ENCODE measurements around the gene C2orf81. TPM values are rescaled to one million over a fixed set of nuclear protein-coding genes. Genes with fewer than 3 reads are reported as not detected.

C2orf81 gene
- total RNA-seq = 1.5 and 2.0 TPM in 2 replicates

DNA sequence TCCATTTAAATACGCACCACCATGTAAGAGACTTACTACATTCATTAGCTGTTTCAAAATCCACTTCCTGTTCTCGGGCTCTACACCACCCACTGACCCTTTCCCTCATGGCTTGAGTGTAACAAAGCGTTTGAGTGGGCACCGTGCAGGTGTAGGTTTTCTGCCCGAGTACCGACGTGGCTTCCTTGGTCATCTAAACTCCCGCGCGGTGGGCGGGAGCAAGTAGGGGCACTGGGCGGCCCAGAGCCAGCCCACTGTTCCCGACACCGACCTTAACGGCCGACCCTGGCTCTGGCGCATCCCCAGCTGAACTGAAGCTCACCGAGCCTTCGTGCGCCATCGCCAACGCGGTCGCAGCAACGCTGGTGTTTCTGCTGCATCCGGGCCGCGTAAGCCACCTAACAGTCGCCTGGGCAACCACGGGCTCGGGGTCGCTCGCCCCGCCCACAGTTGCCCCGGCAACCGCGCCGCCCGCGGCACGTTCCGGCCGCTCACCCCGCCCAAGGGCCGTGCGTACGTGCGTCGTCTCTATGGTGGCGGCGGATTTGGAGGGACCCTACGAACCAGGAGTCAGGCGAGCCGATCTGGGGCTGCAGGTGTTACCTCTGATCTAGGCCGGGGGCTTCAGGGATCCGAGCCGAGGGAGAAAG is at the start of gene C2orf81, which contains the start of gene WDR54:
Gene C2orf81 (minus strand): TSS at position 399 of the 650 bp plus-strand sequence. CDS start 59 bp downstream, at position 340.
Gene WDR54 (plus strand): TSS at position 510 of the 650 bp plus-strand sequence. CDS start 424 bp downstream, outside the sequence.

DNA sequence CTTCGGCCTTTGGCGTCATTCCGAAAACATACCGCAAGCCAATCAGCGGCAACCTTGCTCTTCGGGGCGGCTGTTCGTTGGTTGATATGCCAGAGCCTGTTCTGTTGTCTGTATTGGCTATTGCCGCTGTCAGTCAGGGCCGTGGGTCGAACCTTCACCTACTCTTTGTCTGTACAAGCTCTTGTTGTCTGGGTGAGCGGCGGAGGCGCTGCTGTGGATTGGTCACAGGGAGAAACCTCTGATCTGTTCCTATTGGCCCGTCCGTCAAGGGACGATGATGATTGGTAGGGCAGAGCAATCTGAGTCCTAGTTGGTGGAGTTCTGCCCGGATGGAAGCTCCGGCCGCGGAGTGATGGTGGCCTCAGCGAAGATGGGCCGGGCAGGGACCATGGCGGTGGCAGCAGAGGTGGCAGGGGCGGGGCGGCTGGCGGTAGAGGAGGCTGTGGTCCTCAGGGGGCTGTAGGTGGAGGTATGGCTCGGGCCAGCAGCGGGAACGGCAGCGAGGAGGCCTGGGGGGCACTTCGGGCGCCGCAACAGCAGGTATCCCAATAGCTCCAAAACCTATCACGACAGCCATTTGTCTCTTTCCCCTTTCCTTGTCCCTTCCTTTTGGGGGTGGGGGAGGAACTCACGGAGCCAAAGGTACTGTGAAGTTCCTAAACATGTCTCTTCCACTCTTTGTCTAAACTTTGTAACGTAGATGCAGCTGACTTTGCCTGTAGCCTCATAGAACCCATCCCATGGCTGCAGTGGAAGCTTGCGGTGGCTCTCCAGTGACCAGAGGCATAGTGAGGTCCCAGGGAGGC is 36.9 kb upstream of the C2orf81 start, which contains the start of gene WBP1:
Gene WBP1 (plus strand): TSS at position 307 of the 806 bp plus-strand sequence. CDS start 165 bp downstream, at position 472.

DNA sequence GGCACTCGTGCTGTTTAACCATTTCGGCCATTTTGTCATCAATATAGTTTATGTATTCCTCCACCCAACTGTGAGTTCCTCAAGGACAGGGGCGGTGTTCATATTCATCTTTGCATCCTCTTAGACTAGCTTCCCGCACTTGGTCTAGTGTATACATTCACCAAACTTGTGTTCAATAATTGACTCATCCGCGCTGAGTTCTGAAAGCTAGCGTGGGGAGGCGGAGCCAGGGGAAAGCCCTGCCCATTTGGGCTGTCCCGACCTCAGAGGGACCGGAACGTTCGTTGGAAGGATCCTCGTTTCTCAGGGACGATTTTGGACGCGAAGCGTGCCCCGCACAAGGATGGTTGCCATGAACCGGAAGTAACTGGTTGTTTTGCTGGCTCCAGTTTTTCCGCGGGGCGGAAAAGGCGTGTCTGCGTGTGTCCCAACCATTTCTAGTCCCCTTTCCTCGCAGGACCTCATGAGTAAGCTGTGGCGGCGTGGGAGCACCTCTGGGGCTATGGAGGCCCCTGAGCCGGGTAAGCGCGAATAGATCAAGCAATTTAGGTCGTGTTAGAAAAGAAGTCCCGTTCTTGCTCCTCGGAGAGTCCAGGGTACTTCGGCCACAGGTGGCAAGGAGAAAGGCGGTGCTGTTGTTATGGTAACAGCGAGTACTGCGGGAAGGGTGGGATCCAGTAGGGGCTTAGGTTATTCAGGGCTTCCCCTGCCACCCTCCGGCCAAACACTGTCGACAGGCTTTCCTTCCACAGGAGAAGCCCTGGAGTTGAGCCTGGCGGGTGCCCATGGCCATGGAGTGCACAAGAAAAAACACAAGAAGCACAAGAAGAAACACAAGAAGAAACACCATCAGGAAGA is 33.5 kb upstream of the C2orf81 start, which contains the start of gene INO80B:
Gene INO80B (plus strand): TSS at position 434 of the 858 bp plus-strand sequence. CDS start 30 bp downstream, at position 464.

DNA sequence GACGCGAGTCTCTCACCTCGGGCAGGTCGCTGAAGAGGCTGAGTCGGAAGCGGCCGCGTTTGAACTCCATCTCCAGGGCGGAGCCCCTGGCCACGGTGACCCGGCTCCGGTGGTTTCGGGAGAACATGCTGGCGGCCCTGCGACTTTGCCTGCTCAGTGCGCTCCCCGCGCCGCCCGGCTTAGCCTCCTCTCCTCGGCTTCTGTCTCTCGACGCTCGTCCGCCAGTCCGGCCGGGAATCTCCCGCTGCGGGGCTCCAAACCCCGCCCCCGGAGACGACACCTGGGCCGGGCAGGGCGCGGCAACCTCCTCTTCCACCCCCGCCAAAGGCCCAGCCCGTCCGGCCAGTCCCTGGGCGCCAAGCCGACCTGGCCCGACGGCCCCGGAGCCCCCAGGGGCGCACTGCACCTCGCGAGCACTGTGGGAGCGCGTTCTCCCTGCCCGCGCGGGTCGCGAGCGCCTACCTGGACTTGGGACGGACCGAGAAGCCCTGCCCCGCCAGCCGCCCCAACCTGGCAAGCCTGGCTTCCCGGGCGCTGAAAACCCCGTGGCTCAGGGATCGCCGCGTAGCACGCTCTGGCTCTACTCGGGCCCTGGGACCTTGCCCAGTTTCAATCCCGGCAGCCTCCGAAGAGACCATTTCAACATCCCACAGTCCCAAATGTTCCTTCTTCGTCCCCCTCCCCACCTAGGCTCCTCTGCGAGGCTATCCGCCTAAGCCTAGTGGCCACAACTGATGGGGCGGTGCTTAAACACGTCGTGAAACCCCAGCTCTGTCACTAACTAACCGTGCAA is 20.5 kb upstream of the C2orf81 start, which contains the start of gene RTKN:
Gene RTKN (minus strand): TSS at position 248 of the 793 bp plus-strand sequence. CDS start 121 bp downstream, at position 127.

DNA sequence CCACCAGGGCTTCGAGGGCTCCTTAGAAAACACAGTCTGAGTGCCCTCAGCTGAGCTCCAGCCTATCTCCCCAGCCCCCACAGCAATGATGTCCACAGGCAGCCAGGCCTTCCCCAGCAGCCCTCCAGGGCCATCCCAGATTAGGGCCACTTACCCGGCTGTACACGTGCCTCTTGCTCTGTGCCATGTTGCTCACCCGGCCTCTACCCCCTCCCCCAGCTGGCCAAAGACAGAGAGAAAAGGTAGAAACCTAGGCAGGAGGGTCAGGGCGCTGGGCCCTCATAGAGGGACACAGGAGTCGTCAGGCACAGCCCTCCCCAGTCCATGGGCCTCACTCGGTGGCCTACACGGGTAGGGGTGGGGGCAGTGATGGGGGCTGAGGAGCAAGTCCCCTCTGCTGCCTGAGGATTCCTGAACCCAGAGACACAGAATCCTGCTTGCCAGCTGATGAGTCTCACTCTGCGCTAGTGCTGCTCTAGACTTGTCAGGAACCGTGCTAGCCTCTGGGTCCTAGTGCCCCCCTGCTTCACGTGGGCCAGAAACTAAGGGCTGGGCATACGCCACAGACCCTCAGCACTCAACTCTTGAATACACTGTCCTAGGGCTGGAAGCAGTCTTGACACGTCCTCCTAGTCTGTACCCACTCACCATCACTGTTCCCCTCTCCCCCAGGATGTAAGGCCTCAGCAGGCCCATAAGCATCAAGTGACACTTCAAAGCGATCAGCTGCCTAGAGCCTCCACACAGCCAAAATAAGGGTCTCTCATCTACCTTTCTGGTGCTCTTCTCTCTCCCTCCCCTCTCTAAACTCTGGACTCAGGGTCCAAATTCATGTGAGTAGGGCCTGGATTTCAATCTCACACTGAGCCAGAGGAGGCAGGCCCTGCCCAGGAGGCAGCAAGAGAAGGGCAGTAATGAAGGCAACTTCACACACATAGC is 41.3 kb downstream of the C2orf81 start, which contains the start of gene DCTN1:
Gene DCTN1 (minus strand): TSS at position 461 of the 939 bp plus-strand sequence. CDS start 274 bp downstream, at position 187.

Other genes with a start within 250 kb of the C2orf81 start
- 92.5 and 104 TPM in 2 replicates for gene MOB1A, start 242.7 kb downstream of the C2orf81 start, total RNA-seq
- gene MTHFD2, start 223.0 kb downstream of the C2orf81 start, total RNA-seq = 65.9 and 155 TPM in 2 replicates
- gene SLC4A5, start 78.2 kb downstream of the C2orf81 start, total RNA-seq = under 0.01 and 0.44 TPM in 2 replicates
- gene DCTN1, start 41.3 kb downstream of the C2orf81 start, total RNA-seq = 200 and 311 TPM in 2 replicates
- gene WDR54, start 111 bp upstream of the C2orf81 start, total RNA-seq = 36.4 and 95.7 TPM in 2 replicates
- gene RTKN, start 20.3 kb upstream of the C2orf81 start, total RNA-seq = 22.3 and 24.0 TPM in 2 replicates
- gene INO80B, start 33.5 kb upstream of the C2orf81 start, total RNA-seq = 14.1 and 16.0 TPM in 2 replicates
- gene WBP1, start 36.8 kb upstream of the C2orf81 start, total RNA-seq = 36.4 and 87.2 TPM in 2 replicates
- gene MOGS, start 43.8 kb upstream of the C2orf81 start, total RNA-seq = 62.1 and 68.0 TPM in 2 replicates
- gene MRPL53, start 51.1 kb upstream of the C2orf81 start, total RNA-seq = 47.3 and 48.0 TPM in 2 replicates
- gene CCDC142, start 61.4 kb upstream of the C2orf81 start, total RNA-seq = 25.9 and 27.6 TPM in 2 replicates
- gene TTC31, start 61.5 kb upstream of the C2orf81 start, total RNA-seq = 11.6 and 19.6 TPM in 2 replicates
- 3.1 and 6.3 TPM in 2 replicates for gene LBX2, start 78.0 kb upstream of the C2orf81 start, total RNA-seq
- gene PCGF1, start 86.1 kb upstream of the C2orf81 start, total RNA-seq = 21.2 and 25.5 TPM in 2 replicates
- gene TLX2, start 92.8 kb upstream of the C2orf81 start, total RNA-seq = 0.58 and 0.83 TPM in 2 replicates
- gene DQX1, start 104.6 kb upstream of the C2orf81 start, total RNA-seq = under 0.01 and 0.29 TPM in 2 replicates
- 57.6 and 90.3 TPM in 2 replicates for gene AUP1, start 108.1 kb upstream of the C2orf81 start, total RNA-seq
- gene HTRA2, start 108.3 kb upstream of the C2orf81 start, total RNA-seq = 38.1 and 50.4 TPM in 2 replicates
- 27.3 and 53.9 TPM in 2 replicates for gene LOXL3, start 132.3 kb upstream of the C2orf81 start, total RNA-seq
- 27.3 and 50.4 TPM in 2 replicates for gene DOK1, start 133.1 kb upstream of the C2orf81 start, total RNA-seq
- gene M1AP, start 226.7 kb upstream of the C2orf81 start, total RNA-seq = not detected in 2 replicates
- 10.2 and 18.4 TPM in 2 replicates for gene SEMA4F, start 232.6 kb upstream of the C2orf81 start, total RNA-seq

Measured in smooth muscle cell of trachea (primary cell).